ENCODE measurements around the gene CSTB. TPM values are rescaled to one million over a fixed set of nuclear protein-coding genes. Genes with fewer than 3 reads are reported as not detected.
"Not testable (repeated sequence)": the region's sequence is repeated elsewhere in the genome, so short reads cannot be mapped to it uniquely, and the experiment has no call there.

CSTB gene
- 32.7 TPM for total RNA-seq (ENCODE audit: unreplicated experiment)
- long read RNA-seq, transcript CSTB-201 (3 exons, 2,164 nt): major isoform, 68 of 77 reads
- long read RNA-seq, partial matches to known transcripts: 0 of 77 reads
- long read RNA-seq, other reads (novel, unspliced or antisense): 2 of 77 reads

- Mint-ChIP-seq H3K4me1 (ENCODE audit: low read depth, unreplicated experiment) (peaks cover 19% of the 10 kb centered on the region), H3K27me3 (ENCODE audit: unreplicated experiment) (peaks cover 10% of the 10 kb centered on the region), H3K36me3 (ENCODE audit: unreplicated experiment) (peaks cover 5% of the 10 kb centered on the region), H3K9me3 (ENCODE audit: unreplicated experiment) (peaks cover 4% of the 10 kb centered on the region), H3K27ac (ENCODE audit: unreplicated experiment) (peak within 1 kb of the TSS; percentile 80), H3K4me3 (ENCODE audit: unreplicated experiment) (peak within 1 kb of the TSS; percentile 92)
- DNase-seq: peak; percentile 93
- TF ChIP-seq, protein P1, sequence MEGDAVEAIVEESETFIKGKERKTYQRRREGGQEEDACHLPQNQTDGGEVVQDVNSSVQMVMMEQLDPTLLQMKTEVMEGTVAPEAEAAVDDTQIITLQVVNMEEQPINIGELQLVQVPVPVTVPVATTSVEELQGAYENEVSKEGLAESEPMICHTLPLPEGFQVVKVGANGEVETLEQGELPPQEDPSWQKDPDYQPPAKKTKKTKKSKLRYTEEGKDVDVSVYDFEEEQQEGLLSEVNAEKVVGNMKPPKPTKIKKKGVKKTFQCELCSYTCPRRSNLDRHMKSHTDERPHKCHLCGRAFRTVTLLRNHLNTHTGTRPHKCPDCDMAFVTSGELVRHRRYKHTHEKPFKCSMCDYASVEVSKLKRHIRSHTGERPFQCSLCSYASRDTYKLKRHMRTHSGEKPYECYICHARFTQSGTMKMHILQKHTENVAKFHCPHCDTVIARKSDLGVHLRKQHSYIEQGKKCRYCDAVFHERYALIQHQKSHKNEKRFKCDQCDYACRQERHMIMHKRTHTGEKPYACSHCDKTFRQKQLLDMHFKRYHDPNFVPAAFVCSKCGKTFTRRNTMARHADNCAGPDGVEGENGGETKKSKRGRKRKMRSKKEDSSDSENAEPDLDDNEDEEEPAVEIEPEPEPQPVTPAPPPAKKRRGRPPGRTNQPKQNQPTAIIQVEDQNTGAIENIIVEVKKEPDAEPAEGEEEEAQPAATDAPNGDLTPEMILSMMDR (IDR thresholded peaks at IDR 0.05; ENCODE audit: partially characterized antibody, unreplicated experiment): no peak
Measured at GRCh38 chr21:43775795-43776430, at the start of gene CSTB. Gene CSTB, minus strand, starts transcription at chr21:43776308. Its CDS starts 39 bp downstream, at chr21:43776269.

DNA sequence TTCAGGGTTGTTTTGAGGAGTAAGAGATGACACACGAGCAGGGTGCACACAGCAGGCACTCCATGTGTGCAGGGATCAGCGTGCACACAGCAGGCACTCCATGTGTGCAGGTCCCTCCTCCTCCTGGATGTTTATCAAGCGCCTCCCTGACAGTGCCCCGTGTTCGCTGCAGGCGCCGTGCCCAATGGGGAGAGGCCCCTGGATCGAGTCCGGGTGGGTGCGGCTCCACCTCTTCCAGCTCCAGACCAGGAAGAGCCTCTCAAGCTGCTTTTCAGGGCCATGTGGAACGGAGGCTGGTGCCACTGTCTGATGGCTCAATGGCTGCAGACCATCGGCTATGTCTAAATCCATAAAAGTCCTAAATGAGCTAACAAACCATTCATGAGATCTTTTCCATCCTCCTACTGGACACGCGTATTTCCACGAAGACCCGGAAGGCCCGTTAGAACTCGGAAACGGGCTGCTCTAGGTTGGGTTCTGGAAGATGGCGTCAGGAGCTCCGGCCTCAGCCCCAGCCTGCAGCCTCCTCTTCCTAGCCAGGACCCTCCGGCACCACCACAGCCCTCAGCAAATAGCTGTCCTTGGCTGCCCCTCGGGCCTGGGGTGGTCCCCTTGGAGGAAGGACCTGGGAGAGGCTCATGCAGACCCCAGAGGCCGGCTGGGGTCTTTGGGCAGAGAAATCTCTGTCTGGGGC lies 49.3 kb upstream of the CSTB start:
- H3K36me3 Mint-ChIP-seq (ENCODE audit: unreplicated experiment): peaks cover 5% of the 10 kb centered on the region
- no peak overlapping the region for H3K27ac Mint-ChIP-seq (ENCODE audit: unreplicated experiment)
- H3K27me3 Mint-ChIP-seq (ENCODE audit: unreplicated experiment): peaks cover under 1% of the 10 kb centered on the region
- H3K4me3 Mint-ChIP-seq (ENCODE audit: unreplicated experiment): no peak overlapping the region
- DNase-seq: no peak
- H3K9me3 Mint-ChIP-seq (ENCODE audit: unreplicated experiment): peaks cover 6% of the 10 kb centered on the region
- peaks cover 2% of the 10 kb centered on the region for H3K4me1 Mint-ChIP-seq (ENCODE audit: low read depth, unreplicated experiment)
- TF ChIP-seq, protein P1 (IDR thresholded peaks at IDR 0.05; ENCODE audit: partially characterized antibody, unreplicated experiment): no peak

- H3K27ac Mint-ChIP-seq (ENCODE audit: unreplicated experiment): no peak overlapping the region
- peaks cover 2% of the 10 kb centered on the region for H3K4me1 Mint-ChIP-seq (ENCODE audit: low read depth, unreplicated experiment)
- peaks cover 5% of the 10 kb centered on the region for H3K36me3 Mint-ChIP-seq (ENCODE audit: unreplicated experiment)
- DNase-seq: no peak
- H3K27me3 Mint-ChIP-seq (ENCODE audit: unreplicated experiment): peaks cover 2% of the 10 kb centered on the region
- no peak overlapping the region for H3K4me3 Mint-ChIP-seq (ENCODE audit: unreplicated experiment)
- H3K9me3 Mint-ChIP-seq (ENCODE audit: unreplicated experiment): peaks cover 6% of the 10 kb centered on the region
- TF ChIP-seq, protein P1 (IDR thresholded peaks at IDR 0.05; ENCODE audit: partially characterized antibody, unreplicated experiment): no peak
Measured at GRCh38 chr21:43824333-43825241, 48.5 kb upstream of the CSTB start.

DNA sequence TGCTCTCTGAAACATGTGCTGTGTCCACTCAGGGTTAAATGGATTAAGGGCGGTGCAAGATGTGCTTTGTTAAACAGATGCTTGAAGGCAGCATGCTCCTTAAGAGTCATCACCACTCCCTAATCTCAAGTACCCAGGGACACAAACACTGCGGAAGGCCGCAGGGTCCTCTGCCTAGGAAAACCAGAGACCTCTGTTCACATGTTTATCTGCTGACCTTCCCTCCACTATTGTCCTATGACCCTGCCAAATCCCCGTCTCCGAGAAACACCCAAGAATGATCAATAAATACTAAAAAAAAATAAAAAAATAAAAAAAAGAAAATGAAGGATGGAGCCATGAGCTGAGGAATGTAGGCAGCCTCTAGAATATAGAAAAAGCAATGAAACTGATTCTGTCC lies 46.6 kb upstream of the CSTB start:
- not testable (repeated sequence) for H3K9me3 Mint-ChIP-seq (ENCODE audit: unreplicated experiment); H3K27me3 Mint-ChIP-seq (ENCODE audit: unreplicated experiment); H3K4me3 Mint-ChIP-seq (ENCODE audit: unreplicated experiment); H3K27ac Mint-ChIP-seq (ENCODE audit: unreplicated experiment); H3K4me1 Mint-ChIP-seq (ENCODE audit: low read depth, unreplicated experiment); H3K36me3 Mint-ChIP-seq (ENCODE audit: unreplicated experiment); DNase-seq

DNA sequence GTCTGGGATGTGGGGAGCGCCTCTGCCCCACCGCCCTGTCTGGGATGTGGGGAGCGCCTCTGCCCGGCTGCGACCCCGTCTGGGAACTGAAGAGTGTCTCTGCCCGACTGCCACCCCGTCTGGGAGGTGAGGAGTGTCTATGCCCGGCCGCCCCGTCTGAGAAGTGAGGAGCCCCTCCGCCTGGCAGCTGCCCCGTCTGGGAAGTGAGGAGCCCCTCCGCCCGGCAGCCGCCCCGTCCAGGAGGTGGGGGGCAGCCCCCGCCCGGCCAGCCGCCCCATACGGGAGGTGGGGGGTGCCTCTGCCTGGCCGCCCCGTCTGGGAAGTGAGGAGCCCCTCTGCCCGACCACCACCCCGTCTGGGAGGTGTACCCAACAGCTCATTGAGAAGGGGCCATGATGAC lies 46.1 kb upstream of the CSTB start:
- not testable (repeated sequence) for H3K27ac Mint-ChIP-seq (ENCODE audit: unreplicated experiment); H3K9me3 Mint-ChIP-seq (ENCODE audit: unreplicated experiment); DNase-seq; H3K27me3 Mint-ChIP-seq (ENCODE audit: unreplicated experiment); H3K4me1 Mint-ChIP-seq (ENCODE audit: low read depth, unreplicated experiment); H3K4me3 Mint-ChIP-seq (ENCODE audit: unreplicated experiment); H3K36me3 Mint-ChIP-seq (ENCODE audit: unreplicated experiment)
